Measurements from ENCODE around the gene INTU.

- TF ChIP-seq CTCF (IDR thresholded peaks at IDR 0.05) = peak in 6 of 7 experiments; percentile 36 to 61 (median 49)
- TF ChIP-seq POLR2A (IDR thresholded peaks at IDR 0.05) = no peak
These were observed 45.7 kb upstream of the INTU start for GRCh38 chr4:127586922-127587571.
